HepG2 (cell line): ENCODE results near the gene LRRC25. TPM values are rescaled to one million over a fixed set of nuclear protein-coding genes. Genes with fewer than 3 reads are reported as not detected.
A peak's percentile ranks its signal among the peaks of the same experiment; 100 is the strongest.

Source experiments
- AGO2 ChIP-seq: fragments of 200-400 bp; formaldehyde crosslinking; optimal IDR thresholded peaks from 2 replicates; pipeline ENCODE3; 2017; ENCODE audit warnings: mild to moderate bottlenecking, low read depth, low read length, moderate library complexity
- BRF2 ChIP-seq: sonication (generic); formaldehyde crosslinking; IDR thresholded peaks from 2 replicates; pipeline ENCODE4 v1.8.1; 2022; ENCODE audit warnings: mild to moderate bottlenecking, missing genetic modification reagents
- DNMT1 ChIP-seq: sonication (generic); formaldehyde crosslinking; IDR thresholded peaks from 2 replicates; pipeline ENCODE4 v1.5.1; 2020; ENCODE audit warnings: mild to moderate bottlenecking, missing genetic modification reagents
- ESRRA ChIP-seq: sonication (generic); formaldehyde crosslinking; IDR thresholded peaks from 2 replicates; pipeline ENCODE4 v1.5.1; 2020; ENCODE audit warnings: mild to moderate bottlenecking, low read depth, missing genetic modification reagents
- GTF3A ChIP-seq: sonication (generic); formaldehyde crosslinking; conservative IDR thresholded peaks from 2 replicates; pipeline ENCODE4 v1.4.0; 2020; ENCODE audit warnings: mild to moderate bottlenecking, missing genetic modification reagents
- KLF9 ChIP-seq: IDR thresholded peaks from 2 replicates; pipeline ENCODE4 v1.6.1; 2016; ENCODE audit warnings: low read depth
- PLRG1 ChIP-seq: fragments of 450-650 bp; conservative IDR thresholded peaks from 2 replicates; pipeline ENCODE4 v1.6.1; 2016
- PPARG ChIP-seq: conservative IDR thresholded peaks from 2 replicates; pipeline ENCODE4 v1.6.1; 2016; ENCODE audit warnings: missing biosample characterization, missing genetic modification reagents
- SP5 ChIP-seq: IDR thresholded peaks from 2 replicates; pipeline ENCODE4 v1.6.1; 2016; ENCODE audit warnings: low read depth, borderline replicate concordance
- SSRP1 ChIP-seq: IDR thresholded peaks from 2 replicates; pipeline ENCODE4 v1.6.1; 2016; ENCODE audit warnings: control low read depth
- TEAD3 ChIP-seq: optimal IDR thresholded peaks from 2 replicates; pipeline ENCODE3; 2016; ENCODE audit warnings: borderline replicate concordance
- YEATS2 ChIP-seq: sonication (generic); formaldehyde crosslinking; IDR thresholded peaks from 2 replicates; pipeline ENCODE4 v1.4.0; 2020; ENCODE audit warnings: missing genetic modification reagents, borderline replicate concordance
- ZBTB10 ChIP-seq: sonication (generic); formaldehyde crosslinking; IDR thresholded peaks from 2 replicates; pipeline ENCODE4 v1.4.0; 2020; ENCODE audit warnings: missing genetic modification reagents, borderline replicate concordance
- ZBTB2 ChIP-seq: sonication (generic); formaldehyde crosslinking; IDR thresholded peaks from 2 replicates; pipeline ENCODE4 v1.8.0; 2022; ENCODE audit warnings: low read depth, missing genetic modification reagents
- ZBTB7B ChIP-seq: sonication (generic); formaldehyde crosslinking; IDR thresholded peaks from 2 replicates; pipeline ENCODE4 v1.4.0; 2020; ENCODE audit warnings: missing genetic modification reagents
- ZFP1 ChIP-seq: IDR thresholded peaks from 2 replicates; pipeline ENCODE4 v1.6.1; 2016
- ZNF44 ChIP-seq: sonication (generic); formaldehyde crosslinking; IDR thresholded peaks from 2 replicates; pipeline ENCODE4 v1.5.1; 2020; ENCODE audit warnings: mild to moderate bottlenecking, missing genetic modification reagents
- ZNF576 ChIP-seq: sonication (generic); formaldehyde crosslinking; IDR thresholded peaks from 2 replicates; pipeline ENCODE4 v1.4.0; 2020; ENCODE audit warnings: mild to moderate bottlenecking, missing genetic modification reagents
- ZNF747 ChIP-seq: sonication (generic); formaldehyde crosslinking; IDR thresholded peaks from 2 replicates; pipeline ENCODE4 v1.8.1; 2023; ENCODE audit warnings: missing genetic modification reagents, mild to moderate bottlenecking, borderline replicate concordance
- ZNF776 ChIP-seq: sonication (generic); formaldehyde crosslinking; IDR thresholded peaks from 2 replicates; pipeline ENCODE4 v1.4.0; 2020; ENCODE audit warnings: mild to moderate bottlenecking, missing genetic modification reagents
- ZNF777 ChIP-seq: sonication (generic); formaldehyde crosslinking; IDR thresholded peaks from 2 replicates; pipeline ENCODE4 v1.4.0; 2020; ENCODE audit warnings: missing genetic modification reagents
- polyA plus RNA-seq, 8 experiments: library from polyadenylated mRNA; depleted of rRNA in 3 of 8; stranded (reverse) in 7 of 8; unstranded in 1 of 8; fragments of >200 nt; fragmentation: Illumina TruSeq in 4 of 8; extraction: Trizol in 4 of 8; gene quantifications; 2 replicates each; pipeline versions ENCODE4 v1.2.1 to v1.2.3, GENCODE V29; 2011 to 2016; ENCODE audit warnings: low read depth in 4 of 8, missing spikeins in 1 of 8, mixed read lengths in 1 of 8; ENCODE audit not compliant: insufficient read depth in 1 of 8
- total RNA-seq, 5 experiments: library from RNA; depleted of rRNA; stranded (reverse); fragments of >200 nt; fragmentation: Illumina TruSeq; extraction: Trizol; gene quantifications; 2 replicates each; pipeline ENCODE4 v1.2.3, GENCODE V29; 2016; ENCODE audit warnings: low read depth in 1 of 5
- TF ChIP-seq, protein P1 (sequence below): sonication (generic); formaldehyde crosslinking; IDR thresholded peaks from 2 replicates; pipeline ENCODE4 v1.4.0; 2020; ENCODE audit warnings: missing genetic modification reagents, borderline replicate concordance

The LRRC25 gene
- total and polyA plus RNA-seq, 2 of the 13 experiments (the other 11 are each of a cell fraction or from before 2014, with no cell fraction given), result 0.13 to 0.53 TPM

DNA sequence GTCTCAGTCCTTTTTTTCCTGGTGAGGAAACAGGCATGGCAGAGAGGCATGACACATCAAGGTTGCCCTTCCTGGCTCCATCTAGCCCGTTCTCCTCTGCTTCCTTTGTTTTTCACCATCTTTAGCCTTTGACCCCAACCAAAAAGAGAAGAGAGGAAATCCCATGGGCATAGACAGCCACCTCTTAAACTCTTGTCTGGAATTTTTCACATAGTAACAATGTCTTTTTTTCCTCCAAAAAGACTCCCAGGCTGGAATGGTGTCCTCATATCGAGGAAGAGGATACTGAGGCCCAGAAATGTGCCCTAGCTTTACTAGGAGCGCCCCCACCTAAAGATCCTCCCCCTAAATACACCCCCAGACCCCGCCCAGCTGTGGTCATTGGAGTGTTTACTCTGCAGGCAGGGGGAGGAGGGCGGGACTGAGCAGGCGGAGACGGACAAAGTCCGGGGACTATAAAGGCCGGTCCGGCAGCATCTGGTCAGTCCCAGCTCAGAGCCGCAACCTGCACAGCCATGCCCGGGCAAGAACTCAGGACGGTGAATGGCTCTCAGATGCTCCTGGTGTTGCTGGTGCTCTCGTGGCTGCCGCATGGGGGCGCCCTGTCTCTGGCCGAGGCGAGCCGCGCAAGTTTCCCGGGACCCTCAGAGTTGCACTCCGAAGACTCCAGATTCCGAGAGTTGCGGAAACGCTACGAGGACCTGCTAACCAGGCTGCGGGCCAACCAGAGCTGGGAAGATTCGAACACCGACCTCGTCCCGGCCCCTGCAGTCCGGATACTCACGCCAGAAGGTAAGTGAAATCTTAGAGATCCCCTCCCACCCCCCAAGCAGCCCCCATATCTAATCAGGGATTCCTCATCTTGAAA, 11.5 kb downstream of the LRRC25 start, which contains the start of gene GDF15 (continued):
- TF ChIP-seq ZBTB10, result peak; percentile 93
- TF ChIP-seq PLRG1, result no peak
- TF ChIP-seq KLF9 (CRISPR knock-in tag), result peak; percentile 35; the same call in 1 of the 2 replicates
- peak; percentile 99 for TF ChIP-seq SP5
- peak; percentile 77; the same call in 1 of the 2 replicates for TF ChIP-seq ZBTB2 (CRISPR knock-in tag)
- peak; percentile 94 for TF ChIP-seq ZBTB7B (CRISPR knock-in tag)
- TF ChIP-seq ZNF576, result 0 out of 2 replicates have a peak, but pooled peaks have one; percentile 1
- TF ChIP-seq YEATS2 (CRISPR knock-in tag), result no peak; the same call in 1 of the 2 replicates
- no peak for TF ChIP-seq ZNF776 (CRISPR knock-in tag)
- TF ChIP-seq ZNF747 (CRISPR knock-in tag), result peak; percentile 97
- 0 out of 2 replicates have a peak, but pooled peaks have one; percentile 36 for TF ChIP-seq ESRRA
- TF ChIP-seq AGO2, result peak; percentile 96
- TF ChIP-seq, protein P1, sequence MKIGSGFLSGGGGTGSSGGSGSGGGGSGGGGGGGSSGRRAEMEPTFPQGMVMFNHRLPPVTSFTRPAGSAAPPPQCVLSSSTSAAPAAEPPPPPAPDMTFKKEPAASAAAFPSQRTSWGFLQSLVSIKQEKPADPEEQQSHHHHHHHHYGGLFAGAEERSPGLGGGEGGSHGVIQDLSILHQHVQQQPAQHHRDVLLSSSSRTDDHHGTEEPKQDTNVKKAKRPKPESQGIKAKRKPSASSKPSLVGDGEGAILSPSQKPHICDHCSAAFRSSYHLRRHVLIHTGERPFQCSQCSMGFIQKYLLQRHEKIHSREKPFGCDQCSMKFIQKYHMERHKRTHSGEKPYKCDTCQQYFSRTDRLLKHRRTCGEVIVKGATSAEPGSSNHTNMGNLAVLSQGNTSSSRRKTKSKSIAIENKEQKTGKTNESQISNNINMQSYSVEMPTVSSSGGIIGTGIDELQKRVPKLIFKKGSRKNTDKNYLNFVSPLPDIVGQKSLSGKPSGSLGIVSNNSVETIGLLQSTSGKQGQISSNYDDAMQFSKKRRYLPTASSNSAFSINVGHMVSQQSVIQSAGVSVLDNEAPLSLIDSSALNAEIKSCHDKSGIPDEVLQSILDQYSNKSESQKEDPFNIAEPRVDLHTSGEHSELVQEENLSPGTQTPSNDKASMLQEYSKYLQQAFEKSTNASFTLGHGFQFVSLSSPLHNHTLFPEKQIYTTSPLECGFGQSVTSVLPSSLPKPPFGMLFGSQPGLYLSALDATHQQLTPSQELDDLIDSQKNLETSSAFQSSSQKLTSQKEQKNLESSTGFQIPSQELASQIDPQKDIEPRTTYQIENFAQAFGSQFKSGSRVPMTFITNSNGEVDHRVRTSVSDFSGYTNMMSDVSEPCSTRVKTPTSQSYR (CRISPR knock-in tag), result peak; percentile 37; the same call in 1 of the 2 replicates
- no peak for TF ChIP-seq DNMT1 (CRISPR knock-in tag)
- peak; percentile 72 for TF ChIP-seq TEAD3 (CRISPR knock-in tag)
- TF ChIP-seq ZNF44, result no peak
- peak; percentile 59 for TF ChIP-seq PPARG (CRISPR knock-in tag)
- TF ChIP-seq SSRP1 (CRISPR knock-in tag), result peak; percentile 69
- peak; percentile 78 for TF ChIP-seq ZNF777 (CRISPR knock-in tag)
- 0 out of 2 replicates have a peak, but pooled peaks have one; percentile 63 for TF ChIP-seq GTF3A (CRISPR knock-in tag)
- peak; percentile 91; the same call in 1 of the 2 replicates for TF ChIP-seq BRF2 (CRISPR knock-in tag)
- TF ChIP-seq ZFP1, result 0 out of 2 replicates have a peak, but pooled peaks have one; percentile 36
